ENCODE results near the gene ERF.
"Not testable (repeated sequence)": the region's sequence is repeated elsewhere in the genome, so short reads cannot be mapped to it uniquely, and the experiment has no call there.

ERF gene

DNA sequence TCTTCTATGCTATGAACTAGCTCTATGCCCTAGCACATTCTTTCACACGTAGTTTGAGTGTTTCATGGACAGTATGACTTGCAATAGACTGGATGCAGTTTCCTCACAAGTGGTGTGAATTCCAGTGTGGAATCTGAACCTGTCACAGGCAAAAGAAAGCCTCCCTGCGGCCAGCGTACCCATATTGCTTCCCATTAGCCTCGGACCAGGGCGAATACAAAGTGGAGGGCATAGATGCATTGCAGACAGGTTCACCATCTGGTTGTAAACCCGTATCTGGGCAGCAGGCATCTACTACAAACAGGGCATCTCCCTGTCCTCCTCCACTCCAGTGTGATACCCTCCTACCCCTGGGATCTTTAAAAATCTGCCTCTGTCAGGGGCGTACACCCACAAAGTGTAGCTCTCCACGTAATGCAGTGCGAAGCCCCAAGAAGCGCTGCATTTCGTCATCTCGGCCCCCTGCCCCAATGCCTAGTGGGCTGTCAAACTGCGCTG, 12.8 kb upstream of the ERF start:
- DNase-seq = no peak
- TF ChIP-seq POLR2A (IDR thresholded peaks at IDR 0.05; ENCODE audit: low read length) (no peak), GATA1 (IDR thresholded peaks at IDR 0.05; ENCODE audit: low read depth, low read length) (no peak)

GRCh38 chr19:42266928-42267603, 12.1 kb upstream of the ERF start:
- not testable (repeated sequence) for DNase-seq

- not testable (repeated sequence) for DNase-seq
Measured at GRCh38 chr19:42266105-42266504, 11.2 kb upstream of the ERF start.

DNA sequence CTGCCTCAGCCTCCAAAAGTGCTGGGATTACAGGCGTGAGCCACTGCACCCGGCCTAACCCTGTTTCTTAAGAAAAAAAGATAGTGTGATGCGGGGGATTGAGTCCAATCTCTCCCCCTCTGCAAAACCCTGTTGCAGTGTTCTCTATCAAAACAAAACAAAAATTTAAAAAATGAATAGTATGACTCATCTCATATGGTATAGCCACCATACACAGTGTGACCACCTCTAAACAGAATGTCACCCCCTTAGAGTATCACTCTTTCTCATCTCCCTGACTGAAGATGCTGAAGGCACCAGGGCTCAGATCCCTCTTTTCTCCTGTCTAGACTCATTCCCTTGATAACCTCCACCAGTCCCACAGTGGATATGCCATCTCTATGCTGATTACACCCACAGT, 6.8 kb upstream of the ERF start:
- TF ChIP-seq POLR2A (IDR thresholded peaks at IDR 0.05; ENCODE audit: low read length) (no peak), GATA1 (IDR thresholded peaks at IDR 0.05; ENCODE audit: low read depth, low read length) (no peak)

GRCh38 chr19:42257842-42258241, 2.9 kb upstream of the ERF start:
- DNase-seq = not testable (repeated sequence)

More for the DNA sequence above, 6.8 kb upstream of the ERF start:
- no peak for DNase-seq

DNA sequence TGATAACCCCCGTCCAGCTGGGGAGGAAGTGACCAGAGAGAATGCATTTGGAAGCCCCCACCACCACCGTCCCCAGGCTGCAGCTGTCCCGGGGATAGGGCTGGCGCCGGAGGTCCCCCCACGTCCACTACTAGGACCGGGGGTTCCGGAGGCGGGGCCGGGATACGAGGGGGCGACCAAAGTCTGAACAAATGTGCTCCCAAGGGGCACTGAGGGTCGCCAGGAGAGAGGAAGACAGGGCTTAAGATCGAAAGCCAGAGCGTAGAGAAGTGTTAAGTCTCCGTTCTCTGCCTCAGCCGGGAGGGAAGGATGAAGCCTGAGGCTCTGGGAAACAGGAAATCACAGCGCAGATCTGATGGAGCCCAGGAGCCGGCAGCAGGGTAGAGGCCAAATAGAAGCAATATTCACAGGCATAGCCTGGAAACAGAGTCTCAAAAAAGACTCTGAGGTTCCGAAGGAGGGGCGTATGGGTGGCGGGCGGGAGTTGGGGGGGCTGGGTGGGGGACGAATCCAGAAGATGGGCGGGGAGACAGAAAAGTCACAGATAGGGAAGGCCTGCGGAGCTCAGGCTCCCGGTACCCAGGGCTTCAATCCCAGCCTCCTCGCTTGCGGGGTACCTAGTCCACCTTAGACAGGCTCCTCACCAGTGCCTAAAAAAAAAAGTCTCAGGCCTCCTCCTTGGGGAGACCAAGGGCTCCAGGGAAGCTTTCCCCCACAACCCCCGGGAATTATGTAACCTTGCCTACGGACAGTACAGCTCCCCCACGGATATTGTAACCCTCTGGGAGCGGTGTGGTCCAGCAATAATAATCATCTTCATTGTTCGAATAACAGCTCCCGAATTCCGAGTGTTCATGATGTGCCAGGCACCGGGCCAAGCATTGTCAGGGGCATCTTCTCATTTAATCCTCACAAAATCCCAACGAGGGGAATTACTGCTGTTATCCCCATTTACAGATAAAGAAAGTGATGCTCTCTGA, 1.1 kb upstream of the ERF start:
- TF ChIP-seq GATA1 (IDR thresholded peaks at IDR 0.05; ENCODE audit: low read depth, low read length) (no peak), POLR2A (IDR thresholded peaks at IDR 0.05; ENCODE audit: low read length) (no peak)
- no peak for DNase-seq

DNA sequence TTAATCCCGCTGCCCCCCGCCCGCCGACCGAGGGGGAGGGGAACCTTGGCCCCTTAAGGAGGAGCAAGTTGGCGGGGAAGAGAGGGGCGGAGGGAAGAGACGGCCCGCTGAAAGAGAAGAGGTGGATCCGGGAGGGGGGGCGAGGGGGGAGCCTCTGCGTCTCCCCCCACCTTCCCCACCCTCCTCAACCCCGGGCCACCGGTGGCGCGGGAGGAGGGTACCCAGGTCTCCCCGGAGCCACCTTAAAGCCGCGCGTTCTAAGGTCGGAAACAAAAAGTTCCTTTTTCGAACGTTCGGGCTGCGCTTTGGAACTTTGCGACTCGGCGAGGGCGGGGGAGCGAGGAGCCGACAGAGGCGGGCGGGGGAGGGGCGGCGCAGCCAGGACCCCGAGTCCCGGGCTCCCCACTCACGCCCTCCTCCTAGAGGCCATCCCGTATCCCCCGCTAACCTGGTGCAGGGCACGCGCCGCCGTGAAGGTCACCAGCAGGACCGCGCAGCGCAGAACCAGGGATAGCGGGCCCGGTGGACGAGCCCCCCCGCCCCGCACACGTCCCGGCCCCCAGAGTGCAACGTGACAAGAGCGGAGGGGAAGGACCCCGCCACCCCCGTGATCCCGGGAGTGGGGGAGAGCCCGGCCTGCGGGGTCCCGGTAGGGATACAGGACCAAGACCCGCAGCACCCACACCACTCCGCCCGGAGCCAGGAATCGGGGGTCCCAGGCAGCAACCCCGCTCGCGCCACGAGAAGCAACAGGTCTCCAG, 659 bp downstream of the ERF start:
- DNase-seq = peak; percentile 75 to 77
- TF ChIP-seq POLR2A (IDR thresholded peaks at IDR 0.05; ENCODE audit: low read length) = no peak
- no peak for TF ChIP-seq GATA1 (IDR thresholded peaks at IDR 0.05; ENCODE audit: low read depth, low read length)

DNA sequence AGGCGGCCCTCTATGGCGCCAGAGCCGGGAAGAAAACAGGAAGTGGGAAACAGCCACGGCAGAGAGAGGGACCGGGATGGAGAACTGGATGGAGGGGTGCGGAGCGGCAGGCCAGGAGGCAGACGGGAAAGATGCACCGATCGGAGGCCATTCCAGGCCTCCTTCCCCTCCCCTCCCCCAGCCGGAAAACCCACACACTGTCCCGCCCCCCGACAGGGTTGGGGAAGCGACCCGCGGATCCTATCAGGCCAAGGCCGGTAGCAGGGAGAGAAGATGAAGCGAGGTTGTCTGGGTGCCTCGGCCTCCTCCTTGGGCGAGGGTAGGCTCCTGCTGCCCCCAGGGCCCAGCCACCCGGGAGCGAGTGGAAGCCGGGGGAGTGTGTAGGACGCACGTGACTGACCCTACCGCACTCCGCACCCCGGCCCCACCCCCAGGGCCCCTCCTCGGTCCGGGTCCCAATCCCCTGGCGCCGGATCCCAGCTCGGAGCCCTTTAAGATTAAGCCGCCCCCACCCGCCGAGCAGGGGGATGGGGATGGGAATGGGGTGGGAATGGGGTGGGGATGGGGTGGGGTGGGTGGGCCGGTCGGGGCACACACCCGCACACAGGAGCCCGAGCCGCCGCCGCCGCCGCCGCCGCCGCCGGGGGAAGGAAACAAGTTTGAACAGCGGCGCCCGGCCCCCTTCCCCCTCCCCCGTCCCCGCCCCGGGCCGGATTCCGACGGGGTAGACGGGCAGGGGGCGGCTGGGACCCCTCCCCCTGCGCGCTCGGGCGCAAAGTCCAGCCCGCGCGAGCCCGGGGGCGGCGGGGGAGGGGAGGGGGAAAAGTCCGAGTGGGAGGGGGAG, 1.5 kb downstream of the ERF start:
- DNase-seq = peak; percentile 64 to 72
- TF ChIP-seq POLR2A (IDR thresholded peaks at IDR 0.05; ENCODE audit: low read length) (no peak), GATA1 (IDR thresholded peaks at IDR 0.05; ENCODE audit: low read depth, low read length) (no peak)

- TF ChIP-seq POLR2A (IDR thresholded peaks at IDR 0.05; ENCODE audit: low read length) (no peak), GATA1 (IDR thresholded peaks at IDR 0.05; ENCODE audit: low read depth, low read length) (no peak)
- DNase-seq = peak; percentile 37 to 54
Measured at GRCh38 chr19:42252365-42253244, 2.3 kb downstream of the ERF start.

GRCh38 chr19:42251572-42252358, 3.2 kb downstream of the ERF start:
- DNase-seq = no peak
- TF ChIP-seq POLR2A (IDR thresholded peaks at IDR 0.05; ENCODE audit: low read length) = no peak
- TF ChIP-seq GATA1 (IDR thresholded peaks at IDR 0.05; ENCODE audit: low read depth, low read length) = no peak

GRCh38 chr19:42250666-42251531, 4.0 kb downstream of the ERF start:
- DNase-seq = peak in 1 of 2 experiments; percentile 59
- no peak for TF ChIP-seq POLR2A (IDR thresholded peaks at IDR 0.05; ENCODE audit: low read length)
- no peak for TF ChIP-seq GATA1 (IDR thresholded peaks at IDR 0.05; ENCODE audit: low read depth, low read length)

All from erythroblast (primary cell).